Inflammatory macrophage (primary cell): Measurements from ENCODE around the gene STH.
"Not testable (repeated sequence)": the region's sequence is repeated elsewhere in the genome, so short reads cannot be mapped to it uniquely, and the experiment has no call there.

Experiments
- DNase-seq, 2 donors: peaks; one replicate each; pipeline ENCODE4 v3.0.0-alpha.2; 2020 to 2022
- total RNA-seq, 18 experiments: gene quantifications; one replicate each; lab custom pipeline; 2026; ENCODE audit warnings: mixed read lengths in 6 of 18, inconsistent platforms in 2 of 18; lab: John Stamatoyannopoulos, UW

STH gene
- 0 to 0.08 (median 0) reads per million in 18 experiments for total RNA-seq

- no peak for DNase-seq
These were observed at the start of gene STH for GRCh38 chr17:45998987-45999899. Gene STH, plus strand, starts transcription at chr17:45999250. Its CDS starts 30 bp downstream, at chr17:45999280.

GRCh38 chr17:45949755-45950320 is 49.2 kb upstream of the STH start:
- DNase-seq: no peak

- no peak for DNase-seq
These were observed 48.2 kb upstream of the STH start for GRCh38 chr17:45950888-45951287.

GRCh38 chr17:45951403-45951802 is 47.6 kb upstream of the STH start:
- no peak for DNase-seq

GRCh38 chr17:45951941-45952340 is 47.1 kb upstream of the STH start:
- DNase-seq: no peak

GRCh38 chr17:45952814-45953320 is 46.2 kb upstream of the STH start:
- DNase-seq: no peak

GRCh38 chr17:45953561-45953960 is 45.5 kb upstream of the STH start:
- no peak for DNase-seq

GRCh38 chr17:45954914-45955313 is 44.1 kb upstream of the STH start:
- no peak for DNase-seq

- DNase-seq: no peak
These were observed 43.7 kb upstream of the STH start for GRCh38 chr17:45955326-45955725.

- DNase-seq: no peak
These were observed 43.0 kb upstream of the STH start for GRCh38 chr17:45956090-45956489.

GRCh38 chr17:45956746-45957145 is 42.3 kb upstream of the STH start:
- DNase-seq: not testable (repeated sequence)

GRCh38 chr17:45958307-45958706 is 40.7 kb upstream of the STH start:
- no peak for DNase-seq

GRCh38 chr17:45958994-45959665 is 39.9 kb upstream of the STH start:
- no peak for DNase-seq

- DNase-seq: no peak
These were observed 38.7 kb upstream of the STH start for GRCh38 chr17:45960311-45960710.

GRCh38 chr17:45961206-45961605 is 37.8 kb upstream of the STH start:
- DNase-seq: no peak

- no peak for DNase-seq
These were observed 36.7 kb upstream of the STH start for GRCh38 chr17:45962221-45962972.

- no peak for DNase-seq
These were observed 35.8 kb upstream of the STH start for GRCh38 chr17:45963283-45963682.

GRCh38 chr17:45963889-45964288 is 35.2 kb upstream of the STH start:
- no peak for DNase-seq

GRCh38 chr17:45964634-45965033 is 34.4 kb upstream of the STH start:
- no peak for DNase-seq

- DNase-seq: no peak
These were observed 33.2 kb upstream of the STH start for GRCh38 chr17:45965812-45966211.

GRCh38 chr17:45966606-45967280 is 32.3 kb upstream of the STH start:
- DNase-seq: no peak

GRCh38 chr17:45967378-45967777 is 31.7 kb upstream of the STH start:
- no peak for DNase-seq
